HG03520 (cell line): ENCODE data around the gene ZNF217.
"Not testable (repeated sequence)": the region's sequence is repeated elsewhere in the genome, so short reads cannot be mapped to it uniquely, and the experiment has no call there.

Source experiments
- ATAC-seq: cut with Tn5 transposase; IDR thresholded peaks from one replicate; pipeline ENCODE4 v1.9.1; 2021; ENCODE audit warnings: mild to moderate bottlenecking, moderate library complexity; ENCODE audit not compliant: unreplicated experiment

Gene ZNF217

DNA sequence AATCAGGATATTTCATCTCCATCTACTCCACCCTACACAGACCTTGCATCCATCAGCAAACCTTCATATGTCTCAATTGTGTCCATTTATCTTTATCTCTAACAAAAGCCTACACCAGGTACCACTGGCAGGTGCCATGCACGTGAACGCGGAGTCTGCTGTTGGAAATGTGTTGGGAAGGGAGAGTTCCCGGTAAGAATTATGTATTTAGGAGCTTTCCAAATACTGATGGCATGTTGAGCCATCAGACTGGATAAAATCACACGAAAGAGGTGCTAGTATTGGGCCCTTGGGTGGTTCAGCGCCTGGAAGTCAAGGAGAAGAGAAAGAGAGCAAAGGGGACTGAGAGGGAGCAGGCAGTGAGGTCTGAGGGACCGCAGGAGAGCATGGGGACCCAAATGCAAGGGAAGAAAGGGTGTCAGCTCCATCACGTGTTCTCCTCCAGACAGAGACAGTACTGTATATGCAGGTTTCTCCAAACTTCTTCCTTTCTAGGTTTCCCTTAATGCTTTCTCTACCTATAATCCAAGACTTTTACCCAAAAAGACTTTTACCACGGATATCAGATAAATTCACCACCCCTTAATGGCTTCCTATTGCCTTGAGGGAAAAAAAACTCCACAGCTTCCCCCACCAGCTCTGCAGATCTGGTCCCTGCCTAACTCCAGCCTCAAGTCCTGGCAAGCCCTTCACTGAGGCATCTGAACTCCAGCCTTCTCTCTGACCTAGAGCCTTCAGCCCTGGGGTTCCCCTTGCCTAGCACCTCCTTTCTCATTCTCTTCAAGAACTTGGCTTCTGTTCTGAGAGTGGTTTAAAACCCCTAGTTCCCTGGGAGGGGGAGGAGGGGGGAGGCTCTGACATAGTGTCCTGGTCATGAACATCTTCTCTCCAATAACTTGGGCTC is 4.8 kb upstream of the ZNF217 start:
- no peak for ATAC-seq

DNA sequence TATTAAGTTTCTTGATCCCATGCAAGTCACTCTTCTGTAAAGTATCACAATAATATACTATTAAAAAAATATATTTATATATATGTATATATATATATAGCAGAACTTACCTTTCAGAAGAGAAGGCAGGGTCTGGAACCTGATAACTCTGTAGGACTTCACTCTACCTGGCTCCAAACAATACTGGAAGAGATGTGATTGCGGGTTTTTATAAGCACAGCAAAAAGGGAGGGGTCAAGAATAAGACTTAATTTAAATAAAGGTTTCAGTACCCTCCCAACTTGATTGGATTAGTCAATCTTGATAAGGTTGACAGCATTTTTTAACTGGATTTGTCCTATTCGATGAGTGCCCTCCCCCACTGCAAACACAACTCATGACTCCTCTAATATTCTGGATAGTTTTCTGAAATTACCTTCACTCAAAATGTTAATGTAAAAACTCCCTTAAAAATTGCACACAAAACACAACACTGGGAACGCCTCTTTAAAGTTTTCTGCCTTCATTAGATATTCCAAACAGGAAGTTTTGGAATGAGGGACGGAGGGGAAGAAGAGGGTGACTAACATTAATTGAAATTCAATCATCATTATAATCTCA is 4.0 kb upstream of the ZNF217 start:
- ATAC-seq: no peak

- no peak for ATAC-seq
Measured at GRCh38 chr20:53597030-53597482, 3.4 kb upstream of the ZNF217 start.

DNA sequence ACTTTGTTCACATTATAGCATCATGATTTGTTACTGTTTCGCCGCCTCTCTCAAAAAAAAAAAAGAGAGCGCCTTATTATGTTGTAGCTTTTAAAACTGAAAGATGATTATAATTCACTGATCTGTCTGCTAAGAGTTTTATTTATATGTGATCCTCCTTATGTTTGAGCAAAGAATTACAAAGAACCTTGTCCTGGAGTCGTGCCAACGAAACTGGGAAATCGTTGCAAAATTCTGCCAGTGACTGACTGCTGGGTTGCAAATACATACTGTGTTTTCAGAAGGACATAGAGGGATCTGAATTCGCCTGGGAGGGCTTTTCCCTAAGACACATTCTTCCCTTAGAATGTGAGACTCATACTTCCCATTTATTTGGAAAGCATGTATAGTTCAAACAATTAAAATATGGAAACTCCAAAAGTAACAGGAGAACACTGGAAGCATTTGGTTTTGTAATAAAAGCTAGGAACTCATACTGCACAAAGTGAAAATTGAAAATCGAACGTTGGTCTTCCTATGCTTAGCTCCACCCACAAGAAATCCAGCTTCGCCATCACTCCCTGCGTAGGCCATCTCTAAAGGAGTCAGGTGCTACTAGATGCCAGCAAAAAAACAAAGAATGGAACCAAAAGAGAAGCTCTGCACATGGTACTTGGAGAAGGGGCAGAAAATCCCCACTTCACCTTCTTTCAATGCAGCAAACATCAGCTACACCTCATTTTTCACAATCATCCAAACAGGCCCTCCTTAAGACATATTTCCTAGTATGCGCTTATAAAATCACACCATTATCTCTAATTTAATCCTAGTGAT is 2.8 kb upstream of the ZNF217 start:
- ATAC-seq: not testable (repeated sequence)

GRCh38 chr20:53595742-53596141 is 2.1 kb upstream of the ZNF217 start:
- ATAC-seq: not testable (repeated sequence)

DNA sequence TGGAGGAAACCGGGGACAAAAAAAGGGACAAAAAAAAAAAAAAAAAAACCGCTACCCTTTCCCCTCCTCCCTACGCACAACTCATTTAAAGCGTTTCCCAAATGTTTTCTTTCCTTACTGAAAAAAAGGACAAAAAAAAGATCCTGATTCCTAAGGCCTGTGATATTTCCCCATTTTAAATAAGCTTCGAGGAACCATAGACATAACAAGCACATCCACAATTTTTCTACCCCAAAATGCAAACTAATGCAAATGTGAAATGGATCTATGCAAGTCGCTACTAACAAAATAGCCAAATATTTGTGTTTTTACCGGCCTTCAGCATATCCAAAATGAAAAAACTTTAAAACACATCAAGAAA is 1.4 kb upstream of the ZNF217 start:
- no peak for ATAC-seq

GRCh38 chr20:53594068-53595017 is 704 bp upstream of the ZNF217 start:
- ATAC-seq: peak; percentile 66

GRCh38 chr20:53592992-53593465 is 610 bp downstream of the ZNF217 start:
- no peak for ATAC-seq

GRCh38 chr20:53592454-53592991 is 1.1 kb downstream of the ZNF217 start:
- ATAC-seq: peak; percentile 18

DNA sequence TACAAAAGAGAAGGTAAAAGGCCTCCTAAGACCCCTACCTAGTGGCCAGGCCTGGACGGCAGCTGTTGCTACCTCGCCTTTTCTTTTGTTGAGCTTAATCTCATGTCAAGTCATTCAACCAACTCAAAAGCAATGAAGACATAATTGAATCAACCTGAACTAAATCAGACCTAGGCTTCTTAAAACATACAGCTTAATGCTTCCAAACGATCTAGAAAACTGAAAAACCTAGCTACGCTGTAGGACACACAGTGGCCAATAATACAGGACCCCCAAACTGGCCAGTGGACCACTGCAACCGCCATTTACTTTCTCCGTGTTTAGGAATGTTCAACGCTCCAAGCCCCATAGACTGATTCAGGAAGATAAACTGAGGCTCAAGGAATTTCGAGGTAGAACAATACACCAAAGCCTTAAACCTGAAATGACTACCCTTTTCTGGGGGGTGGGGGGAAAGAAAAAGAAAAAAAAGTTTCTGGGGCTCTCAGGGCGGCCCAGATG is 1.6 kb downstream of the ZNF217 start:
- ATAC-seq: not testable (repeated sequence)

DNA sequence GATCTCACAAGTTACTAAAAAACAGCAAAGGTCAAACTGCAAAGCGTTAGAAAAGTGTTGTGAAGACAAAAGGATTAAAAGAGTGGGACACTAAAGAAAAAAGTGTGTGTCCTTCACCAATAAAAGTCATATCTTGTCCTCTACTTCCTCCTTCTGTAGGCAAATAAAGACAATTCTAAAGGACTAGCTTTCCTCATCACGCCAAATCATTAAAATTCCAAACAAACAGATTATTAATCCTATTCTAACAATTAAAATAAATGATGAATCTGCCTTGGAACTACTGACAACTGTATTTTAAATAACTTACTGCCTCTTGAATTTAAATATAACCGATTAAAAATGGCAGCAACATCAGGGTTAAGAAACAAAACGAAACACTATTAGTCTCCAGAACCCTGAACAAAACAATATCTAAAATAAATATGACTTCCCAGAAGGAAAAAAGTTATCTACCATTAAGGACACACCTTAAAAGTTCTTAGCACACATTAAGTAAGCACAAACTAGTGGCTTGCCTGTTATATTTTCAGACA is 2.4 kb downstream of the ZNF217 start:
- ATAC-seq: not testable (repeated sequence)

GRCh38 chr20:53590608-53591007 is 3.0 kb downstream of the ZNF217 start:
- not testable (repeated sequence) for ATAC-seq

GRCh38 chr20:53590122-53590521 is 3.5 kb downstream of the ZNF217 start:
- not testable (repeated sequence) for ATAC-seq

DNA sequence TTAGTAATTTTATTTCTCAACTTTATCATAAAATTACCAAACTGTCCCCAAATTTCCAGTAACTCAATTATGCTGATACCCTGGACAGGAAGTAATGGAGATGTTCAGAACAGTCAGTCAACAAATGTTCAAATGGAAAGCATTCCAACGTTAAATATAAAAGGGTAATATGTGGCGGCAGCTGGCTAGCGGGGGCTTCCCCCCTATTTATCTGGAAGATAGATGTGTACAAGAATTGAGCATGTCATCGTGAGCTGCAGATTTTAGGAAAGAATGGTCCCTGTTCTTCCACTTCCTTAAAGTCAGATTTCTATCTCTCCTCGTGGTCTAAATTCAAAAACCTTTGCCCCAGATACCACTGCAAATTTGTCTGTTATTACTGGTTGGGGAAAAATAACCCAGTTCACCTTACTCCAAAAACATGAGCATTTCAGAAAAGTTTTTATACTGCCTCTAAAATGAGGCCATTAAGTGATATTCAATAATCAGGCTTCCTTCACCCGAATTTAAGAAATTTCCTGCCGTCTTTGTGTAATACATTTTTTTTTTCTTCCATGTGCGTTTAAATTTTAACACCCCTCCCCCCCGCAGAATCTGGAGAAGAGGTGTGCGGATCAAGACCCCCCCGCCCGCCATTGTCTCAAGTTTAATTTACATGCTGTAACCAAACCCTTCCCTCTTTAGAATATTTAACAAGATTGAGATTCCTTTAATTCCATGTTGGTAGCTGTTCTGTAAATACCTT is 4.1 kb downstream of the ZNF217 start:
- not testable (repeated sequence) for ATAC-seq

DNA sequence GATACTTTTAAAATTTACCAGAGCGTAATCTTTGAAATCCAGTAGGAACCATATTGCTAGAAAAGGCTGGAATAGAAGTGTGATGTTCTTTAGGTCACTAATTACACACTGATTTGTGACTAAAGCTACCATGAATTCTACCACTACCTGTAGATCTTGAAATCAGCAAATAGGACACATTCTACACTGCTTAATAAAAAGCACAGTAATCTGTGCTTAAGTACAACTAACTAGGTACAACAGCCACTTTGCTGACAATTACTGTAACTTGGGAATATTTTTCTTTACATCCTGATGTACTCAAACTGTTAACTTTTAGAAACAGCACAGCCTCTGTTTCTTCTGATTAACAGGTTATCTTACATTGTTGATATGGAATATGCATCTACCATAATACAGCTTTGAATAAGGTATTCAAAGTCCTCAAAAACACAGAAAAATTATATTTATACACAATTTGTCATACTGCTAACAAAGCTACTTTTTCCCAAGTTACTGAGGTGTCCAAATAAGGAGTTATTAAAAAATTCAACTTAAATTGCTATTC is 6.4 kb downstream of the ZNF217 start:
- ATAC-seq: not testable (repeated sequence)

DNA sequence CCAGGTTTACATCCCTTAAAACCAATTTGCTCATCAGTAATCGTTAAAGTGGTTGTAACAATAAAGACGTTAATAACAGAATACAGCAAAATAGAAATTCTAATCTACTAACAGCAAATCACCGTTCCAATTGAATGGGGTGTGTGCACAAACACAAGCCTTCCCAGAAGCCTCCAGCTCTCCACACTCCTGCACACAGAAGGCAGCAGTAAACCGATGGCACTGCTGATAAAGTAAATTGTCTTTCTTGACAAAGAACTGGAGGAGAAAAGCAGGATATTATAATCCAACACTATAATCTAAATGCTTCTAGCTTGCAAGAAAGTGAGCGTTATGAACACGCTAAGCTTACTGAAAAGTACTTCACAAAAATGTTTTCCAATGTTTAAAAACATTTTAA is 7.0 kb downstream of the ZNF217 start:
- no peak for ATAC-seq

GRCh38 chr20:53585910-53586309 is 7.7 kb downstream of the ZNF217 start:
- ATAC-seq: not testable (repeated sequence)

DNA sequence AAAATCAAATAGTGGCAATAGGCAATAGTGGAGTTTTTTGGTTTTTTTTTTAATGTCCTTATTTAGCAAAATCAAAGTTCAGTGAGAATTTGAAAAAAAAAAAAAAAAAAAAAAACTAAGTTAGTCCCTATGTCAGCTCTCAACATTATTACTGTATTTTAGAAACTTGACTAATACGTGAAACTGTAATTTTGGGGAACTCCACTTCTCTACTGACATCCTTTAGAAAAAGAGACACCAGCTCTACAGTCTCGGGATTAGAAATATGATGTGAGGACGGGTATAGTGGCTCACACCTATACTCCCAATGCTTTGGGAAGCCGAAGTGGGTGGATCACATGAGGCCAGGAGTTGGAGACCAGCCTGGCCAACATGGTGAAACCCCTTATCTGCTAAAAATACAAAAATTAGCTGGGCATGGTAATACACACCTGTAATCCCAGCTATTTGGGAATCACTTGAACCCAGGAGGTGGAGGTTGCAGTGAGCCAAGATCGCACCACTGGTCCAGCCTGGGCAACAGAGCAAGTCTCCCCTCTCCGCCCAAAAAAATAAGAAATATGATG is 8.6 kb downstream of the ZNF217 start:
- not testable (repeated sequence) for ATAC-seq
